DMS79 (cell line): Measurements from ENCODE around the gene C21orf91.
"Not testable (repeated sequence)": the region's sequence is repeated elsewhere in the genome, so short reads cannot be mapped to it uniquely, and the experiment has no call there.

Experiments used
- DNase-seq: peaks from one replicate; lab custom pipeline; 2025; lab: John Stamatoyannopoulos, UW

The C21orf91 gene

GRCh38 chr21:17777072-17777765 lies 41.9 kb downstream of the C21orf91 start:
- no peak for DNase-seq

DNA sequence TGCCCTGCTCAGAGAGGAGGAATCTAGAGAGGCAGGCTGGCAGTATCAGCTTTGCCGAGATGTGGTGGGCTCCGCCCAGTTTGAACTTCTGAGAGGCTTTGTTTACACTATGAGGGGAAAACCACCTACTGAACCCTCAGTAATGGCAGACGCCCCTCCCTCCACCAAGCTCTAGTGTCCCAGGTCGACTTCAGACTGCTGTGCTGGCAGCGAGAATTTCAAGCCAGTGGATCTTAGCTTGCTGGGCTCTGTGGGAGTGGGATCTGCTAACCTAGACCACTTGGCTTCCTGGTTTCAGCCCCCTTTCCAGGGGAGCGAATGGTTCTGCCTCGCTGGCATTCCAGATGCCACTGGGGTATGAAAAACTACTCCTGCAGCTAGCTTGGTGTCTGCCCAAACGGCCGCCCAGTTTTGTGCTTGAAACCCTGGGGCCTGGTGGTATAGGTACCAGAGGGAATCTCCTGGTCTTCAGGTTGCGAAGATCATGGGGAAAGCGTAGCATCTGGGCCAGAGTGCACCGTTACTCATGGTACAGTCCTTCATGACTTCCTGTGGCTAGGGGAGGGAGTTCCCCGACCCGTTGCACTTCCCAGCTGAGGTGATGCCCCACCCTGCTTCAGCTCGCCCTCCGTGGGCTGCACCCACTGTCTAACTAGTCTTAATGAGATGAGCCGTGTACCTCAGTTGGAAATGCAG lies 43.6 kb downstream of the C21orf91 start:
- DNase-seq, result no peak

DNA sequence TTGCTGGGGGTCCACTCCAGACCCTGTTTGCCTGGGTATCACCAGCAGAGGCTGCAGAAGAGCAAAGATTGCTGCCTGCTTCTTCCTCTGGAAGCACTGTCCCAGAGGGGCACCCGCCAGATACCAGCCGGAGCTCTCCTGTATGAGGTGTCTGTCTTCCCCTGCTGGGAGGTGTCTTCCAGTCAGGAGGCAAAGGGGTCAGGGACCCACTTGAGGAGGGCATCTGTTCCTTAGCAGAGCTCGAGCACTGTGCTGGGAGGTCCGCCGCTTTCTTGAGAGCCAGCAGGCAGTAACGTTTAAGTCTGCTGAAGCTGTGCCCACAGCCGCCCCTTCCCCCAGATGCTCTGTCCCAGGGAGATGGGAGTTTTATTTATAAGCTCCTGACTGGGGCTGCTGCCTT lies 44.1 kb downstream of the C21orf91 start:
- not testable (repeated sequence) for DNase-seq

GRCh38 chr21:17769447-17769845 lies 49.7 kb downstream of the C21orf91 start:
- DNase-seq, result no peak

DNA sequence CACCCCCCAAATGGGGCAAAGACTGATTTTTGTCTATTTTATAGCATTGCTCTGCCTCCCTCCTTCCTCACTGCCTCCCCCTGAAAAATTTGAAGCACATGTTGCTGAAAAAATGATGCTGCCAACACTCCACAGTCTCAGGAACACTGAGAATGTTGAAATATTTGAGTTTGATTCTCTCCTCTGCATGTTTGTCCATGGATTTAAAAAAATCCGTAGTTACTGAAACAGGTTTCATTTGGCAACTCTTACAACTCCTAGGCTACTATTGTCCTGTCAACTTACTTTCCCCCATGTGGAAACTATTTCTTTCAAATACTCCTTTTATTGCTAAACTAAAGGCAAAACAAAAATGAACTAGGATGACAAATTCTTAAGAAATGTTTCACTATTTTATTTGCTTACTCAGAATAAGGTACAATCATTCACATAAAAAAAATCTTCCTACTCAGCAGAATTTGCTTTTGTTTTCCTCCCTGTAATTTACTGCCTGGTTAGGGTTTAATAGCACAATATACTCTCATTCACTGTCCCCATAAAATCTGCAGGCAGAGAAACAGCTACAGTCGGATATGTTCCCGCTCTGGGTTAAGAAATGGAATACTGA lies 50.2 kb downstream of the C21orf91 start:
- no peak for DNase-seq

- no peak for DNase-seq
Observed at GRCh38 chr21:17765207-17765606, 53.9 kb downstream of the C21orf91 start.

- no peak for DNase-seq
Observed at GRCh38 chr21:17763288-17764037, 55.7 kb downstream of the C21orf91 start.

- DNase-seq, result no peak
Observed at GRCh38 chr21:17759511-17760178, 59.5 kb downstream of the C21orf91 start.

DNA sequence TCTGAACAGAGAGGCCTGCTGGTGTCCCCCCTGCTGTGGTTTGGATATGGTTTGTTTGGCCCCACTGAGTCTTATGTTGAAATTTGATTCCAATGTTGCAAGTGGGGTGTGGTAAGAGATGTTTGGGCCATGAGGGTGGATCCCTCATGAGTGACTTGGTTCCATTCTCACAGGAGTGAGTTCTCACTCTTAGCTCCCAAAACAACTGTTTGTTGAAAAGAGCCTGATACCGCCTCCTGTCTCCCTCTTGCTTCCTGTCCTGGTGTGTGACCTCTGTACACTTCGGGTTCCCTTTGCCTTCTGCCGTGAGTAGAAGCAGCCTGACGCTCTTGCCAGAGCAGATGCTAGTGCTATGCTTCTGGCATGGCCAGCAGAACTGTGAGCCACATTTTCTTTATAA lies 60.5 kb downstream of the C21orf91 start:
- DNase-seq, result no peak

DNA sequence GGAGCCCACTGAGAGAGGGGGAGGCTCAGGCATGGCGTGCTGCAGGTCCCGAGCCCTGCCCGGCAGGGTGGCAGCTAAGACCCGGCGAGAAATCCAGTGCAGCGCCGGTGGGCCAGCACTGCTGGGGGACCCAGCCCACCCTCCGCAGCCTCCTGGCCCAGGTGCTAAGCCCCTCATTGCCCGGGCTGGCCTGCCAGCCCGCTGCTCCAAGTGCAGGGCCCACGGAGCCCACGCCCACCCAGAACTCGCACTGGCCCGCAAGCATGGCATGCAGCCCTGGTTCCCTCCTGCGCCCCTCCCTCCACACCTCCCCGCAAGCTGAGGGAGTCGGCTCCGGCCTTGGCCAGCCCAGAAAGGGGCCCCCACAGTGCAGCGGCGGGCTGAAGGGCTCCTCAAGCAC lies 61.5 kb downstream of the C21orf91 start:
- DNase-seq, result no peak

DNA sequence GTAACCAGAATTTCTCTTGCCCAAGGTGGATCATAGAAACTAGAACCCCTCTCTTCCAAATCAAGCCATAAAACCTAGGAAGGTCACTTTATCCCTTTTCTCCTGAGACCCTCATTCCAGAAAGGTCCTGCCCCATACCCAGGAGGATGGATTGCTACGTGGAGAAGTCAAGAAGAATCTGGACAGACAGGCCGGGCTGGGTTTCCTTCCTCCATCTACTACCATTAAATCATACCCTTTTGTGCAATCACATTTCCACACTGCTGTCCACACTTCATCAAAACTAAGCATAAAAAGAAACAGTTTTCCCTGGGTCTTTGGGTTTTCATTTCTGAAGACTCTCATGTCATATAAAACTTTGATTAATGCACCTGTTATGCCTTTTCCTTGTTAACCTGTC lies 65.4 kb downstream of the C21orf91 start:
- no peak for DNase-seq

GRCh38 chr21:17752171-17752570 lies 67.0 kb downstream of the C21orf91 start:
- no peak for DNase-seq

DNA sequence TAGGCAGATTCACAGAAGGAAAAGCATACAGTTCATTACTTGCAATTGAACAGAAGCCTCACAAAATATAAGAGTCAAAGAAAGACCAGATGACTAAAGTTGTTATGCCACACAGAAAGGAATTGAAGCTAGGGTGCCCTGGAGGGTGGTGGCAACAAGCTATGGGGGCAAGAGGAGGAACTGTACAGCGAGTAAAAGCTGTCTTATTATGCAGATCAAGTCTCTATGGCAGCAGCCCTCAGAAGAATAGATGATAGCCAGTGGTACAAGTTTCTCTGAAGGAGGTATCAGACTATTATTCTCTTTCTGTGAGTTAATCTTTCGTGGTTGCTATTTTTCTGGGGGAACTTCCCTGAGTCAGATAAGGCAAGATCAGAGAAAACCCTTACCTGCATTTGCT lies 72.2 kb downstream of the C21orf91 start:
- DNase-seq, result no peak

DNA sequence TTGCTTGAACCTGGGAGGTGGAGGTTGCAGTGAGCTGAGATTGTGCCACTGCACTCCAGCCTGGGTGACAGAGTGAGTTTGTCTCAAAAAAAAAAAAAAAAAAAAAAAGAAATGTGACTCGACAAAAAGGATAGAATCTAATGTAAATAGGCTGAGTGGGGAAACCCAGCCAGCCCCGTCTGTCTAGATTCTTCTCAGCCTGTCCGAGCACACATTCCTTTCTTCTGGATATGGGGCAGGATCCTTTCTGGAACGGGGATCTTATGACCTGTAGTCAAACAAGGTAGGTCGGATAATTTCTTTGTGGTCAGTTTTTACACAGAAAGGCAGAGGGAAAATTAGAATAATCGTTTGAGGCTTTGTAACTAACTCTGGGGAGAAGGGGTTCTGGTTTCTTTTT lies 74.1 kb downstream of the C21orf91 start:
- DNase-seq, result no peak

GRCh38 chr21:17742940-17743592 lies 76.1 kb downstream of the C21orf91 start:
- DNase-seq, result no peak

- DNase-seq, result no peak
Observed at GRCh38 chr21:17742181-17742580, 77.0 kb downstream of the C21orf91 start.
